Endothelial cell of umbilical vein (primary cell): Measurements from ENCODE around the gene POU1F1. TPM values are rescaled to one million over a fixed set of nuclear protein-coding genes. Genes with fewer than 3 reads are reported as not detected.

Source experiments
- BruUV-seq: library from RNA; stranded (reverse); fragments of 400-500 nt; replicated peaks from 2 replicates; lab custom pipeline; 2021; lab: Mats Ljungman, UMichigan
- CTCF ChIA-PET: fragments of 300-600, 350-600 bp; sonication (Branson Sonifier 250); formaldehyde crosslinking; loops from one replicate; lab custom pipeline; 2021; ENCODE audit warnings: antibody characterized with exemption, inconsistent platforms; lab: Charles Lee
- POLR2A ChIA-PET: fragments of 300-600, 350-600 bp; sonication (Branson Sonifier 250); formaldehyde crosslinking; loops from one replicate; lab custom pipeline; 2021; ENCODE audit warnings: antibody characterized with exemption, inconsistent platforms; lab: Charles Lee
- DNase-seq: peaks from one replicate; pipeline ENCODE4 v3.0.0-alpha.2; 2011; ENCODE audit warnings: low read depth, low spot score
- FAIRE-seq: peaks from 2 replicates; lab custom pipeline; 2011; peaks lifted over from hg19 to GRCh38; lab: Jason Lieb, UNC
- H2AFZ ChIP-seq: 2 replicates; pipeline ENCODE4 v1.6.0; 2012; ENCODE audit warnings: low read depth, low read length, control low read depth, inconsistent platforms
- H3K27ac ChIP-seq: 2 replicates; pipeline ENCODE4 v1.5.1; 2011; ENCODE audit warnings: low read depth, mild to moderate bottlenecking, control low read depth, low read length, moderate library complexity; ENCODE audit not compliant: insufficient read depth
- H3K27me3 ChIP-seq, 2 experiments: 2 replicates each; pipeline versions ENCODE4 v1.6.0 to v1.6.1; 2011; ENCODE audit warnings: low read length in 2 of 2, mixed read lengths in 1 of 2; ENCODE audit not compliant: control insufficient read depth in 2 of 2, insufficient read depth in 2 of 2
- H3K36me3 ChIP-seq, 2 experiments: 2 replicates in 1 of 2; 3 replicates in 1 of 2; pipeline ENCODE4 v1.5.1; 2011; ENCODE audit warnings: low read length in 2 of 2, mild to moderate bottlenecking in 1 of 2, moderate library complexity in 1 of 2; ENCODE audit not compliant: control insufficient read depth in 2 of 2, insufficient read depth in 2 of 2; ENCODE audit errors: extremely low read depth in 1 of 2
- H3K4me1 ChIP-seq: 3 replicates; pipeline ENCODE4 v1.5.1; 2011; ENCODE audit warnings: mild to moderate bottlenecking, low read length; ENCODE audit not compliant: control insufficient read depth, insufficient read depth; ENCODE audit errors: extremely low read depth
- H3K4me2 ChIP-seq: 2 replicates; pipeline ENCODE4 v1.6.1; 2011; ENCODE audit warnings: low read length, control low read depth, mixed read lengths; ENCODE audit not compliant: insufficient read depth
- H3K4me3 ChIP-seq, 3 experiments: fragments of 200-600 bp in 1 of 3; sonication (generic), shearing (Covaris generic) in 1 of 3; replicated peaks in 1 of 3; 2 replicates each; pipeline ENCODE4 v1.5.1; 2011 to 2016; ENCODE audit warnings: control low read depth in 3 of 3, low read length in 3 of 3, mild to moderate bottlenecking in 2 of 3, inconsistent platforms in 1 of 3, low read depth in 1 of 3, moderate library complexity in 1 of 3; ENCODE audit not compliant: insufficient read depth in 1 of 3
- H3K79me2 ChIP-seq: 2 replicates; pipeline ENCODE4 v1.6.0; 2012; ENCODE audit warnings: low read length, inconsistent platforms; ENCODE audit not compliant: control insufficient read depth, insufficient read depth
- H3K9ac ChIP-seq: replicated peaks from 2 replicates; pipeline ENCODE3; 2011; ENCODE audit warnings: low read length, control low read depth; ENCODE audit not compliant: insufficient read depth; ENCODE audit errors: extremely low read depth
- H3K9me1 ChIP-seq: replicated peaks from 3 replicates; pipeline ENCODE4 v1.6.0; 2011; ENCODE audit warnings: mild to moderate bottlenecking, low read length; ENCODE audit not compliant: control insufficient read depth, insufficient read depth; ENCODE audit errors: extremely low read depth
- H3K9me3 ChIP-seq: replicated peaks from 2 replicates; pipeline ENCODE4 v1.5.1; 2012; ENCODE audit warnings: low read length, inconsistent platforms; ENCODE audit not compliant: control insufficient read depth, insufficient read depth
- H4K20me1 ChIP-seq: replicated peaks from 2 replicates; pipeline ENCODE3; 2011; ENCODE audit warnings: mild to moderate bottlenecking, low read length; ENCODE audit not compliant: control insufficient read depth, insufficient read depth; ENCODE audit errors: extremely low read depth
- EZH2 ChIP-seq: IDR thresholded peaks from 2 replicates; pipeline ENCODE4 v1.6.1; 2012; ENCODE audit warnings: borderline replicate concordance, low read depth, mild to moderate bottlenecking, moderate library complexity, low read length, inconsistent platforms; ENCODE audit not compliant: severe bottlenecking
- FOS ChIP-seq: IDR thresholded peaks from 2 replicates; pipeline ENCODE4 v1.6.1; 2011; ENCODE audit warnings: mild to moderate bottlenecking, low read length, moderate library complexity, borderline replicate concordance; ENCODE audit not compliant: insufficient read depth
- GATA2 ChIP-seq: IDR thresholded peaks from 2 replicates; pipeline ENCODE4 v1.7.0; 2011; ENCODE audit warnings: low read depth, mild to moderate bottlenecking, moderate library complexity, mixed read lengths, low read length; ENCODE audit not compliant: insufficient read length, insufficient read depth
- JUN ChIP-seq: IDR thresholded peaks from 2 replicates; pipeline ENCODE4 v1.6.1; 2011; ENCODE audit warnings: borderline replicate concordance, low read depth; ENCODE audit not compliant: insufficient read length, insufficient read depth
- MYC ChIP-seq: IDR thresholded peaks from one replicate; pipeline ENCODE4 v1.6.1; 2011; ENCODE audit warnings: mild to moderate bottlenecking, low read depth, low read length
- POLR2A ChIP-seq: IDR thresholded peaks from 2 replicates; pipeline ENCODE4 v1.6.1; 2012; ENCODE audit warnings: low read depth, mild to moderate bottlenecking, control low read depth, low read length
- POLR2AphosphoS5 ChIP-seq: IDR thresholded peaks from 2 replicates; pipeline ENCODE4 v1.6.1; 2012; ENCODE audit warnings: low read depth, mild to moderate bottlenecking, control low read depth, low read length, moderate library complexity; ENCODE audit not compliant: insufficient read depth
- dilution Hi-C: fragments of 300-500 bp; cut with MboI; formaldehyde crosslinking; loops from one replicate; pipeline ENCODE4 v1.15.0; 2019; ENCODE audit warnings: low sequenced_read_pairs; ENCODE audit not compliant: extremely low pct_ligation_motif_present
- intact Hi-C: fragments of 100-400 bp; cut with micrococcal nuclease; formaldehyde crosslinking; loops from one replicate; pipeline ENCODE4 v1.10.0; 2022
- polyA plus RNA-seq, 4 experiments: library from polyadenylated mRNA; depleted of rRNA in 3 of 4; stranded (reverse) in 3 of 4; unstranded in 1 of 4; fragments of >200 nt; gene quantifications; 2 replicates each; pipeline versions ENCODE4 v1.2.1 to v1.2.3, GENCODE V29; 2011 to 2012; ENCODE audit warnings: missing spikeins in 1 of 4
- total RNA-seq: library from RNA; stranded (reverse); gene quantifications from 2 replicates; pipeline ENCODE4 v1.2.3, GENCODE V29; 2021
- TF ChIP-seq, protein P1 (sequence below), 2 donors: IDR thresholded peaks; 1 replicate in 1 of 2; 2 replicates in 1 of 2; pipeline ENCODE4 v1.5.1; 2011; ENCODE audit warnings: low read length in 2 of 2, mild to moderate bottlenecking in 2 of 2, moderate library complexity in 2 of 2, control low read depth in 1 of 2, inconsistent platforms in 1 of 2, low read depth in 1 of 2; ENCODE audit not compliant: insufficient read depth in 1 of 2; ENCODE audit errors: extremely low read depth in 1 of 2
- TF ChIP-seq, protein P2 (sequence below): IDR thresholded peaks from 2 replicates; pipeline ENCODE4 v1.6.1; 2011; ENCODE audit not compliant: insufficient read depth, insufficient read length

POU1F1 gene
- total and polyA plus RNA-seq, 2 donors (not counting 3 experiments of a cell fraction or from before 2014, with no cell fraction given), result not detected

GRCh38 chr3:87267953-87268645 is 8.3 kb downstream of the POU1F1 start:
- no peak overlapping the region for H2AFZ ChIP-seq
- no peaks in the 10 kb centered on the region for H4K20me1 ChIP-seq
- no peak overlapping the region for H3K27ac ChIP-seq
- FAIRE-seq (no peak), DNase-seq (no peak)
- dilution Hi-C loops (no loop called here), intact Hi-C loops (no loop called here)
- BruUV-seq, result no TSS peak
- TF ChIP-seq, protein P1, sequence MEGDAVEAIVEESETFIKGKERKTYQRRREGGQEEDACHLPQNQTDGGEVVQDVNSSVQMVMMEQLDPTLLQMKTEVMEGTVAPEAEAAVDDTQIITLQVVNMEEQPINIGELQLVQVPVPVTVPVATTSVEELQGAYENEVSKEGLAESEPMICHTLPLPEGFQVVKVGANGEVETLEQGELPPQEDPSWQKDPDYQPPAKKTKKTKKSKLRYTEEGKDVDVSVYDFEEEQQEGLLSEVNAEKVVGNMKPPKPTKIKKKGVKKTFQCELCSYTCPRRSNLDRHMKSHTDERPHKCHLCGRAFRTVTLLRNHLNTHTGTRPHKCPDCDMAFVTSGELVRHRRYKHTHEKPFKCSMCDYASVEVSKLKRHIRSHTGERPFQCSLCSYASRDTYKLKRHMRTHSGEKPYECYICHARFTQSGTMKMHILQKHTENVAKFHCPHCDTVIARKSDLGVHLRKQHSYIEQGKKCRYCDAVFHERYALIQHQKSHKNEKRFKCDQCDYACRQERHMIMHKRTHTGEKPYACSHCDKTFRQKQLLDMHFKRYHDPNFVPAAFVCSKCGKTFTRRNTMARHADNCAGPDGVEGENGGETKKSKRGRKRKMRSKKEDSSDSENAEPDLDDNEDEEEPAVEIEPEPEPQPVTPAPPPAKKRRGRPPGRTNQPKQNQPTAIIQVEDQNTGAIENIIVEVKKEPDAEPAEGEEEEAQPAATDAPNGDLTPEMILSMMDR (IDR thresholded peaks at IDR 0.05; ENCODE audit: extremely low read depth in 1 of 2, insufficient read depth in 1 of 2, low read depth in 1 of 2, low read length in 2 of 2), result no peak
- TF ChIP-seq GATA2 (no peak), POLR2AphosphoS5 (no peak), JUN (no peak), POLR2A (no peak), EZH2 (no peak), MYC (no peak), FOS (no peak)
- TF ChIP-seq, protein P2, sequence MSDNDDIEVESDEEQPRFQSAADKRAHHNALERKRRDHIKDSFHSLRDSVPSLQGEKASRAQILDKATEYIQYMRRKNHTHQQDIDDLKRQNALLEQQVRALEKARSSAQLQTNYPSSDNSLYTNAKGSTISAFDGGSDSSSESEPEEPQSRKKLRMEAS, result no peak
- H3K4me3 ChIP-seq, result no peak overlapping the region
- no peaks in the 10 kb centered on the region for H3K36me3 ChIP-seq
- H3K79me2 ChIP-seq, result no peaks in the 10 kb centered on the region
- H3K9me1 ChIP-seq, result no peaks in the 10 kb centered on the region
- H3K4me2 ChIP-seq, result no peak overlapping the region
- no peaks in the 10 kb centered on the region for H3K27me3 ChIP-seq
- no peak overlapping the region for H3K9ac ChIP-seq
- no peaks in the 10 kb centered on the region for H3K9me3 ChIP-seq
- ChIA-PET CTCF (interaction anchor here (5.9 kb wide), 1 partner anchor 8 kb away, joined by 67 read pairs; no protein-coding TSS in a partner anchor), POLR2A (interaction anchor here (0.7 kb wide), 1 partner anchor 859 kb away, joined by 6 read pairs; no protein-coding TSS in a partner anchor)
- H3K4me1 ChIP-seq, result peaks cover 15% of the 10 kb centered on the region
